RWPE2 (cell line): ENCODE measurements around the gene CELF2.
A peak's percentile ranks its signal among the peaks of the same experiment; 100 is the strongest.

Experiments used
- ATAC-seq: fragments of 200-7000 bp; cut with Tn5 transposase; 3 replicates; pipeline ENCODE4 v1.9.1; 2021; ENCODE audit warnings: low read depth
- DNase-seq: peaks from one replicate; pipeline ENCODE4 v3.0.0-alpha.2; 2020; ENCODE audit warnings: low spot score
- H3K27ac ChIP-seq: fragments of 450-650 bp; 2 replicates; pipeline ENCODE4 v1.5.1; 2017; ENCODE audit warnings: mild to moderate bottlenecking; ENCODE audit not compliant: poor library complexity, severe bottlenecking
- H3K27me3 ChIP-seq: fragments of 250-450 bp; sonication (Bioruptor Pico); 2 replicates; pipeline ENCODE4 v1.5.1; 2021; ENCODE audit warnings: mild to moderate bottlenecking, moderate library complexity; ENCODE audit not compliant: insufficient read depth, poor library complexity, severe bottlenecking
- H3K36me3 ChIP-seq: fragments of 250-450 bp; sonication (Bioruptor Pico); 2 replicates; pipeline ENCODE4 v1.5.1; 2020; ENCODE audit warnings: low read depth, mild to moderate bottlenecking, moderate library complexity
- H3K4me1 ChIP-seq: fragments of 250-450 bp; sonication (Bioruptor Pico); 2 replicates; pipeline ENCODE4 v1.5.1; 2021; ENCODE audit warnings: mild to moderate bottlenecking, moderate library complexity; ENCODE audit not compliant: insufficient read depth, poor library complexity, severe bottlenecking
- H3K4me3 ChIP-seq: fragments of 250-450 bp; sonication (Bioruptor Pico); 2 replicates; pipeline ENCODE4 v1.5.1; 2021; ENCODE audit warnings: mild to moderate bottlenecking, moderate library complexity; ENCODE audit not compliant: severe bottlenecking
- H3K9me3 ChIP-seq: fragments of 250-450 bp; sonication (Bioruptor Pico); 2 replicates; pipeline ENCODE4 v1.5.1; 2021; ENCODE audit warnings: mild to moderate bottlenecking, moderate library complexity; ENCODE audit not compliant: severe bottlenecking
- TF ChIP-seq, protein P1 (sequence below): fragments of 450-650 bp; IDR thresholded peaks from one replicate; pipeline ENCODE4 v1.5.1; 2017; ENCODE audit warnings: mild to moderate bottlenecking, moderate library complexity; ENCODE audit not compliant: poor library complexity, severe bottlenecking

The CELF2 gene

GRCh38 chr10:11006428-11006825 lies 11.2 kb upstream of the CELF2 start:
- H3K9me3 ChIP-seq, result no peaks in the 10 kb centered on the region
- H3K27ac ChIP-seq, result no peak overlapping the region

GRCh38 chr10:11007476-11008020 lies 10.1 kb upstream of the CELF2 start:
- TF ChIP-seq, protein P1, sequence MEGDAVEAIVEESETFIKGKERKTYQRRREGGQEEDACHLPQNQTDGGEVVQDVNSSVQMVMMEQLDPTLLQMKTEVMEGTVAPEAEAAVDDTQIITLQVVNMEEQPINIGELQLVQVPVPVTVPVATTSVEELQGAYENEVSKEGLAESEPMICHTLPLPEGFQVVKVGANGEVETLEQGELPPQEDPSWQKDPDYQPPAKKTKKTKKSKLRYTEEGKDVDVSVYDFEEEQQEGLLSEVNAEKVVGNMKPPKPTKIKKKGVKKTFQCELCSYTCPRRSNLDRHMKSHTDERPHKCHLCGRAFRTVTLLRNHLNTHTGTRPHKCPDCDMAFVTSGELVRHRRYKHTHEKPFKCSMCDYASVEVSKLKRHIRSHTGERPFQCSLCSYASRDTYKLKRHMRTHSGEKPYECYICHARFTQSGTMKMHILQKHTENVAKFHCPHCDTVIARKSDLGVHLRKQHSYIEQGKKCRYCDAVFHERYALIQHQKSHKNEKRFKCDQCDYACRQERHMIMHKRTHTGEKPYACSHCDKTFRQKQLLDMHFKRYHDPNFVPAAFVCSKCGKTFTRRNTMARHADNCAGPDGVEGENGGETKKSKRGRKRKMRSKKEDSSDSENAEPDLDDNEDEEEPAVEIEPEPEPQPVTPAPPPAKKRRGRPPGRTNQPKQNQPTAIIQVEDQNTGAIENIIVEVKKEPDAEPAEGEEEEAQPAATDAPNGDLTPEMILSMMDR, result no peak
- no peak overlapping the region for H3K4me3 ChIP-seq
- H3K4me1 ChIP-seq, result no peaks in the 10 kb centered on the region
- H3K27ac ChIP-seq, result no peak overlapping the region
- DNase-seq (no peak), ATAC-seq (no peak)
- H3K27me3 ChIP-seq, result no peaks in the 10 kb centered on the region
- H3K9me3 ChIP-seq, result no peaks in the 10 kb centered on the region
- no peaks in the 10 kb centered on the region for H3K36me3 ChIP-seq

More at GRCh38 chr10:11006428-11006825, 11.2 kb upstream of the CELF2 start:
- TF ChIP-seq, protein P1, result no peak
- no peaks in the 10 kb centered on the region for H3K36me3 ChIP-seq
- ATAC-seq (no peak), DNase-seq (no peak)
- no peaks in the 10 kb centered on the region for H3K27me3 ChIP-seq
- no peaks in the 10 kb centered on the region for H3K4me1 ChIP-seq
- H3K4me3 ChIP-seq, result no peak overlapping the region

GRCh38 chr10:11009471-11010308 lies 8.0 kb upstream of the CELF2 start:
- ATAC-seq (0 out of 3 replicates have a peak, but pooled peaks have one; percentile 50), DNase-seq (no peak)
- Histone ChIP-seq H3K4me3 (no peak overlapping the region), H3K4me1 (no peaks in the 10 kb centered on the region), H3K27me3 (no peaks in the 10 kb centered on the region), H3K27ac (no peak overlapping the region), H3K9me3 (no peaks in the 10 kb centered on the region), H3K36me3 (no peaks in the 10 kb centered on the region)
- TF ChIP-seq, protein P1, result no peak

DNA sequence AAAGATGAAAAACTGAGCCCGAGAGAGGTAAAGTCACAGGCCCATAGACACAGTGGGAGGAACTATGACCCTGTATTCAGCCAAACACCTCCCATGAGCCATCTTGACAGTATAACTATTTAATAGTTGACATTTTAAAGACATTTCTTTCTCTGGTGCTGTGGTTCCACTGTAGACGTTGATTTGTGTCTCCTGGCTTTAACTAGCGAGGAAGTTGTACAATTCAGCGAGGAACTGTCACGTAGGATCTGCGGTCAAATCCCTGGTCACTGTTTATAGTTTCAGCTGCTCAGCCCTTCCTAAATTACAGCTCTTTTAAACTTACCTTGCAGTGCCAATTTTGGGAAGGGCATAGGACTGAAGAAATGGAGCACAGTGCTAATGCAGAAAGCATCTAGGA lies 7.1 kb upstream of the CELF2 start:
- TF ChIP-seq, protein P1, result no peak
- no peaks in the 10 kb centered on the region for H3K4me1 ChIP-seq
- H3K27me3 ChIP-seq, result no peaks in the 10 kb centered on the region
- H3K4me3 ChIP-seq, result no peak overlapping the region
- H3K9me3 ChIP-seq, result no peaks in the 10 kb centered on the region
- H3K36me3 ChIP-seq, result no peaks in the 10 kb centered on the region
- H3K27ac ChIP-seq, result no peak overlapping the region
- DNase-seq (no peak), ATAC-seq (no peak)

GRCh38 chr10:11011436-11011835 lies 6.2 kb upstream of the CELF2 start:
- H3K4me3 ChIP-seq, result no peak overlapping the region
- no peak for ATAC-seq
- no peak for DNase-seq
- H3K9me3 ChIP-seq, result no peaks in the 10 kb centered on the region
- H3K36me3 ChIP-seq, result no peaks in the 10 kb centered on the region
- H3K4me1 ChIP-seq, result no peaks in the 10 kb centered on the region
- H3K27me3 ChIP-seq, result peaks cover 1% of the 10 kb centered on the region
- TF ChIP-seq, protein P1, result no peak
- no peak overlapping the region for H3K27ac ChIP-seq
